GM23338 (cell line): Measurements from ENCODE around the gene CHI3L1.

Experiments
- CREB1 ChIP-seq: fragments of 250-450 bp; sonication (Bioruptor Pico); IDR thresholded peaks from 2 replicates; pipeline ENCODE4 v1.5.0; 2020; ENCODE audit warnings: low read depth, mild to moderate bottlenecking, moderate library complexity
- CTCF ChIP-seq, 2 experiments: fragments of 200-600 bp in 1 of 2; sonication (generic) in 1 of 2; conservative IDR thresholded peaks; 2 replicates each; pipeline versions ENCODE4 v1.5.1 to v1.6.1; 2016 to 2017; ENCODE audit warnings: antibody characterized with exemption in 2 of 2, low read depth in 2 of 2, mild to moderate bottlenecking in 2 of 2, moderate library complexity in 1 of 2
- ETS1 ChIP-seq: IDR thresholded peaks from 2 replicates; pipeline ENCODE4 v1.6.1; 2016; ENCODE audit warnings: antibody characterized with exemption
- EZH2 ChIP-seq: fragments of 200-600 bp; sonication (generic); IDR thresholded peaks from one replicate; pipeline ENCODE4 v1.8.0; 2017; ENCODE audit warnings: antibody characterized with exemption, mild to moderate bottlenecking, low read depth; ENCODE audit not compliant: unreplicated experiment
- EZH2phosphoT487 ChIP-seq: fragments of 200-600 bp; sonication (generic); IDR thresholded peaks from one replicate; pipeline ENCODE4 v1.8.1; 2018; ENCODE audit warnings: antibody characterized with exemption; ENCODE audit not compliant: unreplicated experiment
- JUNB ChIP-seq: IDR thresholded peaks from one replicate; pipeline ENCODE4 v1.6.1; 2016; ENCODE audit warnings: antibody characterized with exemption; ENCODE audit not compliant: unreplicated experiment
- NANOG ChIP-seq: IDR thresholded peaks from 2 replicates; pipeline ENCODE4 v1.6.1; 2016; ENCODE audit warnings: antibody characterized with exemption, borderline replicate concordance
- POLR2AphosphoS5 ChIP-seq: IDR thresholded peaks from 2 replicates; pipeline ENCODE4 v1.6.1; 2016; ENCODE audit warnings: antibody characterized with exemption, low read depth
- STAT1 ChIP-seq: IDR thresholded peaks from one replicate; pipeline ENCODE4 v1.6.1; 2016; ENCODE audit warnings: antibody characterized with exemption; ENCODE audit not compliant: unreplicated experiment
- ZNF462 ChIP-seq: fragments of 250-450 bp; sonication (Bioruptor Pico); IDR thresholded peaks from 2 replicates; pipeline ENCODE4 v1.5.0; 2020; ENCODE audit warnings: mild to moderate bottlenecking, moderate library complexity

DNA sequence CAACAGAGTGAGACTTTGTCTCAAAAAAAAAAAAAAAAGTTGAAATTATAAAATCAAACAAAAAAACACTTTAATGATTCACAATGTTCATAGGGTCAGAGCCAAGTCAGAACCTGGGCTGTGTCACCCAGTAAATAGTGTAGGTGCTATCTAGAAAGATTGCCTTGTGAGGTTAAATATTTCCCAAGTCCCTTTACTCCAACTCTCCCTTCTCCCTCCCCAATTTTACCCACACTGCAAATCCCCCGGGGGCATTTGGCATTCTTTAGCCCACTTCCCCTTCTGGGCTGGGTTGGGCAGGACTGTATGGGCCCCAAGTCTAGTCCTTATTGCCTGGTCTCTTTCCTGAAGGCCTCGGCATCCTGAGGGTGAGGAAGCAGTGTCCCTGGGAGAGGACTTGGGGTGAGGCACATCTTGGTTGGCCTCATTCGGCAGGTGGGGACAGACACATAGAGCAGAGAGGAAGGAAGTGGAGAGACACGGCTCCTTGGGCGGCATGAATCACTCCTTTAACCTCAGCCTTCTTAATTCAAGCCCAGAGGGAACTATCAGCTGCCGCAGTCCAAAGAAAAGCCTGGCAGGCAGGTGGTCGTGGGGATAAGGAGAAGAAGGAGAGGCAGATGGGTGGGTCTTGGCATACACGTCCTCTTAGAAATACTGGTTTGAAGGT, 50.7 kb downstream of the CHI3L1 start:
- TF ChIP-seq CTCF (conservative IDR thresholded peaks at IDR 0.05; ENCODE audit: low read depth in 2 of 2): no peak
- TF ChIP-seq EZH2: no peak
- no peak for TF ChIP-seq EZH2phosphoT487
- no peak for TF ChIP-seq ETS1
- no peak for TF ChIP-seq ZNF462
- TF ChIP-seq POLR2AphosphoS5: no peak
- TF ChIP-seq JUNB: no peak
- no peak for TF ChIP-seq STAT1
- no peak for TF ChIP-seq CREB1
- TF ChIP-seq NANOG: no peak
